Parathyroid adenoma (tissue), 2 donors: ENCODE results near the gene SLC34A1.

Experiments
- H2AFZ ChIP-seq: fragments of 300-600 bp; sonication (generic); one replicate; pipeline ENCODE4 v1.7.0; 2017; ENCODE audit warnings: antibody characterized with exemption, mild to moderate bottlenecking
- H3K27ac ChIP-seq: fragments of 300-600 bp; sonication (generic); one replicate; pipeline ENCODE4 v1.7.0; 2017
- H3K27me3 ChIP-seq: fragments of 300-600 bp; sonication (generic); one replicate; pipeline ENCODE4 v1.7.0; 2017; ENCODE audit warnings: low read length; ENCODE audit not compliant: control insufficient read depth, insufficient read depth
- H3K36me3 ChIP-seq: fragments of 300-600 bp; sonication (generic); one replicate; pipeline ENCODE4 v1.7.0; 2017; ENCODE audit warnings: low read length; ENCODE audit not compliant: control insufficient read depth, insufficient read depth
- H3K4me1 ChIP-seq: fragments of 300-600 bp; sonication (generic); one replicate; pipeline ENCODE4 v1.7.0; 2017; ENCODE audit warnings: control low read depth
- H3K4me2 ChIP-seq: fragments of 300-600 bp; sonication (generic); one replicate; pipeline ENCODE4 v1.7.0; 2017; ENCODE audit warnings: low read length
- H3K4me3 ChIP-seq: fragments of 300-600 bp; sonication (generic); one replicate; pipeline ENCODE4 v1.7.0; 2017; ENCODE audit warnings: low read depth, low read length
- H3K79me2 ChIP-seq: fragments of 300-600 bp; sonication (generic); one replicate; pipeline ENCODE4 v1.7.0; 2017; ENCODE audit warnings: control low read depth
- H3K9ac ChIP-seq: fragments of 300-600 bp; sonication (generic); one replicate; pipeline ENCODE4 v1.7.0; 2017; ENCODE audit warnings: mild to moderate bottlenecking
- H3K9me3 ChIP-seq: fragments of 300-600 bp; sonication (generic); one replicate; pipeline ENCODE4 v1.7.0; 2017; ENCODE audit warnings: low read length; ENCODE audit not compliant: control insufficient read depth
- TF ChIP-seq, protein P1 (sequence below): fragments of 300-600 bp; sonication (generic); IDR thresholded peaks from one replicate; pipeline ENCODE4 v1.7.0; 2017; ENCODE audit warnings: antibody characterized with exemption, mild to moderate bottlenecking
- donor health status: primary hyperparathyroidism.

The SLC34A1 gene, protein sequence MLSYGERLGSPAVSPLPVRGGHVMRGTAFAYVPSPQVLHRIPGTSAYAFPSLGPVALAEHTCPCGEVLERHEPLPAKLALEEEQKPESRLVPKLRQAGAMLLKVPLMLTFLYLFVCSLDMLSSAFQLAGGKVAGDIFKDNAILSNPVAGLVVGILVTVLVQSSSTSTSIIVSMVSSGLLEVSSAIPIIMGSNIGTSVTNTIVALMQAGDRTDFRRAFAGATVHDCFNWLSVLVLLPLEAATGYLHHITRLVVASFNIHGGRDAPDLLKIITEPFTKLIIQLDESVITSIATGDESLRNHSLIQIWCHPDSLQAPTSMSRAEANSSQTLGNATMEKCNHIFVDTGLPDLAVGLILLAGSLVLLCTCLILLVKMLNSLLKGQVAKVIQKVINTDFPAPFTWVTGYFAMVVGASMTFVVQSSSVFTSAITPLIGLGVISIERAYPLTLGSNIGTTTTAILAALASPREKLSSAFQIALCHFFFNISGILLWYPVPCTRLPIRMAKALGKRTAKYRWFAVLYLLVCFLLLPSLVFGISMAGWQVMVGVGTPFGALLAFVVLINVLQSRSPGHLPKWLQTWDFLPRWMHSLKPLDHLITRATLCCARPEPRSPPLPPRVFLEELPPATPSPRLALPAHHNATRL

DNA sequence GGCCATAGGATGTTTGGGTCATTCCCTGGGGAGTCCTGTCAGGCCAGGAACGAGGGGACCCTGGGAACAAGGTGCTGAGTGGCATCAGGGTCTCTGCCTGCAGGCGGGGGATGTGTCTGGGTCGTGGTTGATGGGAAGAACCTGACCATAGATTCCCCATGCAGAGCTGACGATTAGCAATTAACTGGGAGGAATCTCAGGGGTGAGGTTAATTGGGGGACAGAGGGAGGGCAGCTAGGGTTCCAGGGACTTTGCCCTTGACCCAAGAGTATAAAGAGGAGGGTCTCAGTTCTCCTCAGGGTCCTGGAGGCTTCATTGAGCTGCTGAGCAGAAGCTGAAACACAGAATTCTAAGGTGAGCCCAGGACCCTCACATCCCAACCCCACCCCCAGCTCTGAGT, at the start of gene SLC34A1:
Gene SLC34A1 (plus strand): TSS at position 301 of the 400 bp plus-strand sequence. CDS start 1,308 bp downstream, outside the sequence.
- H3K9ac ChIP-seq = no peak within 1 kb of the TSS

GRCh38 chr5:177334781-177335700, 49.2 kb upstream of the SLC34A1 start:
- Histone ChIP-seq H3K36me3 (no peaks in the 10 kb centered on the region), H3K4me3 (no peak overlapping the region), H3K27me3 (no peaks in the 10 kb centered on the region), H3K4me1 (no peaks in the 10 kb centered on the region), H2AFZ (no peak overlapping the region), H3K79me2 (peaks cover 35% of the 10 kb centered on the region), H3K9ac (no peak overlapping the region), H3K4me2 (no peak overlapping the region), H3K27ac (no peak overlapping the region), H3K9me3 (no peaks in the 10 kb centered on the region)
- TF ChIP-seq, protein P1, sequence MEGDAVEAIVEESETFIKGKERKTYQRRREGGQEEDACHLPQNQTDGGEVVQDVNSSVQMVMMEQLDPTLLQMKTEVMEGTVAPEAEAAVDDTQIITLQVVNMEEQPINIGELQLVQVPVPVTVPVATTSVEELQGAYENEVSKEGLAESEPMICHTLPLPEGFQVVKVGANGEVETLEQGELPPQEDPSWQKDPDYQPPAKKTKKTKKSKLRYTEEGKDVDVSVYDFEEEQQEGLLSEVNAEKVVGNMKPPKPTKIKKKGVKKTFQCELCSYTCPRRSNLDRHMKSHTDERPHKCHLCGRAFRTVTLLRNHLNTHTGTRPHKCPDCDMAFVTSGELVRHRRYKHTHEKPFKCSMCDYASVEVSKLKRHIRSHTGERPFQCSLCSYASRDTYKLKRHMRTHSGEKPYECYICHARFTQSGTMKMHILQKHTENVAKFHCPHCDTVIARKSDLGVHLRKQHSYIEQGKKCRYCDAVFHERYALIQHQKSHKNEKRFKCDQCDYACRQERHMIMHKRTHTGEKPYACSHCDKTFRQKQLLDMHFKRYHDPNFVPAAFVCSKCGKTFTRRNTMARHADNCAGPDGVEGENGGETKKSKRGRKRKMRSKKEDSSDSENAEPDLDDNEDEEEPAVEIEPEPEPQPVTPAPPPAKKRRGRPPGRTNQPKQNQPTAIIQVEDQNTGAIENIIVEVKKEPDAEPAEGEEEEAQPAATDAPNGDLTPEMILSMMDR = no peak

More for the DNA sequence above, at the start of gene SLC34A1:
- Histone ChIP-seq H3K79me2 (no peaks in the 10 kb centered on the region), H3K9me3 (no peaks in the 10 kb centered on the region), H3K36me3 (no peaks in the 10 kb centered on the region), H3K27me3 (no peaks in the 10 kb centered on the region), H3K4me3 (no peak within 1 kb of the TSS), H3K4me2 (no peak within 1 kb of the TSS), H2AFZ (no peak within 1 kb of the TSS), H3K27ac (no peak within 1 kb of the TSS), H3K4me1 (peaks cover 4% of the 10 kb centered on the region)
- TF ChIP-seq, protein P1 = no peak

- Histone ChIP-seq H3K36me3 (no peaks in the 10 kb centered on the region), H3K9me3 (no peaks in the 10 kb centered on the region), H3K27me3 (no peaks in the 10 kb centered on the region), H3K4me1 (no peaks in the 10 kb centered on the region), H3K9ac (no peak overlapping the region), H2AFZ (no peak overlapping the region), H3K79me2 (peaks cover 42% of the 10 kb centered on the region), H3K4me3 (no peak overlapping the region), H3K4me2 (no peak overlapping the region), H3K27ac (no peak overlapping the region)
- TF ChIP-seq, protein P1 = no peak
Observed at GRCh38 chr5:177335701-177336065, 48.6 kb upstream of the SLC34A1 start.

- no peak overlapping the region for H3K4me3 ChIP-seq
- no peaks in the 10 kb centered on the region for H3K27me3 ChIP-seq
- H3K4me1 ChIP-seq = no peaks in the 10 kb centered on the region
- H3K79me2 ChIP-seq = peaks cover 45% of the 10 kb centered on the region
- no peak overlapping the region for H3K27ac ChIP-seq
- no peak overlapping the region for H3K4me2 ChIP-seq
- TF ChIP-seq, protein P1 = peak; percentile 6
- no peak overlapping the region for H3K9ac ChIP-seq
- H3K9me3 ChIP-seq = no peaks in the 10 kb centered on the region
- no peaks in the 10 kb centered on the region for H3K36me3 ChIP-seq
- H2AFZ ChIP-seq = no peak overlapping the region
Observed at GRCh38 chr5:177336112-177336511, 48.1 kb upstream of the SLC34A1 start.
